Amniotic epithelial cell (primary cell): ENCODE measurements around the gene PTER.

Experiments
- DNase-seq: peaks from one replicate; pipeline ENCODE4 v3.0.0-alpha.2; 2010; ENCODE audit warnings: low read depth

Gene PTER

GRCh38 chr10:16472828-16473227, 36.0 kb downstream of the PTER start:
- DNase-seq = no peak

GRCh38 chr10:16477757-16478156, 40.9 kb downstream of the PTER start:
- DNase-seq = no peak

DNA sequence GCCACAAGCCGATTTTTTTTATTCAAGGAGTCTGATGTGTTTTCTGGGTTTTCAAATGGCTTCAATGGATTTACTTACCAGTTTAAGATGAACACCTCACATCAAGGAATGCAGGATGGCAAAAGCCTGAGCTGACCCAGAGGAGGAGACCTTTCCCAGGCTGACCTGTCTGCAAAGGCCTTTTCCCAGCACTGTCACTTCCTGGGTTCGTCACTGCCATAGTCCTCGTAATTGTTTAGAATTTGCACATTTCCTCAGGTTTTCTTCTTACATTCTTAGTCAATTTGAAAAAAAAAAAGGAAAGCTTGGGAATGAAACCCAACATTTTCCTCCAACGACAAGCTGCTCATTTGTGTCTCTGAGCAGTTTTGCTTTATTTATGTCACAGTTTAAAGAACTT, 42.0 kb downstream of the PTER start:
- DNase-seq = no peak

DNA sequence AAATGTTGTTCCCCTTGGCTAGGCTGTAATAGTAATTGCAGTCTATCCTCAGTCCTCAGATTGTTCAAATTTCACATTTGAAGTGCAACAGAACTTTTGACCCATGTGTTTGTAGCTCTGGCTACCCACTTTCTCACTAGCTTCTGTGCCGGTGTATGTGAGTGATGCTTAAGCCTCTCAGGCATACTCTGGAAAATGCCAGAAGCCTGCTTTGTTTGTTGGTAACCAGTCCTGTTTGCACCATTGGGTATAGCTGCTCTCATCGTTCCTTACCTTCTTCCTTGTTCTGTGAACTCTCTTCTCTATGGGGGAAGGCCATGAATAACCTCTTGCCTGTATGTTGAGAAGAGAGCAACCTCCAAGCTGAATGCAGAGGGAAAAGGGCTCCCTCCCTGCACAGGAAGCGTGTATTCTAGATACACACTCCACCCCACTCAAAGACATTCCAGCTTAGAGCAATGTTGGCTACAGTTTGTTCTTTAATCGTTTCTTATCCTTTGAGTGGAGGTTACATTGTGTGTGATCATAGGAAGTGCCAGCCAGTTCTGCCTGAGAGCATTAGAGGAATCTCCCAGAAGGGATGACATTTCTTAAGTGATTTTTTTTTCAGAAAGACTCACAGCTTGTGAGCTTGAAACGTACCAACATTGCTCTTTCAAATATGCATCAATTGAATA, 44.4 kb downstream of the PTER start:
- DNase-seq = no peak

- no peak for DNase-seq
These were observed 46.6 kb downstream of the PTER start for GRCh38 chr10:16483241-16483917.

- no peak for DNase-seq
These were observed 53.7 kb downstream of the PTER start for GRCh38 chr10:16490511-16490910.

- no peak for DNase-seq
These were observed 55.1 kb downstream of the PTER start for GRCh38 chr10:16491933-16492332.

GRCh38 chr10:16493884-16494536, 57.2 kb downstream of the PTER start:
- no peak for DNase-seq

GRCh38 chr10:16497911-16498310, 61.1 kb downstream of the PTER start:
- DNase-seq = no peak

GRCh38 chr10:16505161-16505560, 68.4 kb downstream of the PTER start:
- DNase-seq = peak; percentile 24

DNA sequence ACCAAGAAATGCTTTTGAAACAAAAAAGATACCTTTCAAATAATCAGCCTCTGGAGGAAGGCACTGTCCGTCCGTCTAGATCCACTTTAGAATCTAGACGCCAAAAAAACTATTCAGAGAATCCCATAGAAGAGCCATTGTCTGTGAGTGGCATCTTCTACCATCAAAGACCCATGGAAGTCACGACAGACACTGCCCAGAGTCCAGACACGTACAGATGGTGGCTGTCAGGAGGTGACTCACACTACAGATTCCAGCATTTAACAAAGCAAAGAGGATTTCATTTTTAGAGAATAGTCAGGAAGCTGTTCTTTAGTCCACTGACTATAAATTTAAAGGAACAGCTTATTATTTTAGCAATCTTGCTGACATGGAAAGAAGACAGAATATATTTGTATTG, 73.2 kb downstream of the PTER start:
- DNase-seq = no peak

DNA sequence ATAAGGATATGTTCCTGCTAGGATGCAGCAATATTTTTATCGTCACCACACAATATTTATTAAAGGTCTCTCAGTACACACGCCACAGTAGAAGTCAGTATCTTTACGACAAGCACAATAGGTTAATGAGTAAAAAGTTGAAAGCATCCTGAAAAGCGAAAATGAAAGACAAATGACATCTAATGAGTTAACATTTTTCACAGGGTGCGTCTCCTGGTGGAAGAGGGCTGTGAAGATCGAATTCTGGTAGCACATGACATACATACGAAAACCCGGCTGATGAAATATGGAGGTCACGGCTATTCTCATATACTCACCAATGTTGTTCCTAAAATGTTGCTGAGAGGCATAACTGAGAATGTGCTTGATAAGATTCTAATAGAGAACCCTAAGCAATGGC, 74.0 kb downstream of the PTER start:
- no peak for DNase-seq

- DNase-seq = no peak
These were observed 82.0 kb downstream of the PTER start for GRCh38 chr10:16518822-16519221.

DNA sequence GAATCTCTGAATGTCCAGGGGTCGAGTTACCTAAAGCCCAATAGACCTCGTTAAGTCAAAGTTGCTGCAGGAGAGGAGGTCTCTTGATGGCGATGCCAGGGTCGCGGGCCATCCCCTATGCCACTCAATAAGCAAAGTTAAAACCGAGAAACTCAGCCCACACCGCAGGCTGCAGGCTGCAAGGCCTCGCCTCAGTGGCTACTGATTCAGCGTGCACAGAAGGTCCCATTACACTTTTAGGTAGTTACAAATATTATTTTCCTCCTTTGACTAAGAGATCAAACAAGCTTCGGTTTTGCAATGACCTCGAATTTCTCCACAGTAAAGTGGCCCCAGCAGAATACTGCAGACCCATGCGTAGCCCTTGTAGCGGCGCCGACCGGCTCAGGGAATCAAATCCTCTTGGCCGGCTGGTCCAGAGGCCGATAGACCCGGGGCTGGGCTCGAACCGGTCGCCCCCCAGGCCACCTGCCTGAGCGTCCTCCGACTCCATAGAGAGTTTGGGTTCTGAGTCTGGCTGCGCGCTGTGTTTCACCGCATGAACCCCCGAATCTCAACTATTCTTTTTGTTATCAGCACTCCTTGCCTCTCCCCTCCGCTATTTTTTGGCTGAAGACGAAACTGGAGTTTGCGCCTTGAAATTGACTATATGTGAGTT, 82.6 kb downstream of the PTER start:
- no peak for DNase-seq

DNA sequence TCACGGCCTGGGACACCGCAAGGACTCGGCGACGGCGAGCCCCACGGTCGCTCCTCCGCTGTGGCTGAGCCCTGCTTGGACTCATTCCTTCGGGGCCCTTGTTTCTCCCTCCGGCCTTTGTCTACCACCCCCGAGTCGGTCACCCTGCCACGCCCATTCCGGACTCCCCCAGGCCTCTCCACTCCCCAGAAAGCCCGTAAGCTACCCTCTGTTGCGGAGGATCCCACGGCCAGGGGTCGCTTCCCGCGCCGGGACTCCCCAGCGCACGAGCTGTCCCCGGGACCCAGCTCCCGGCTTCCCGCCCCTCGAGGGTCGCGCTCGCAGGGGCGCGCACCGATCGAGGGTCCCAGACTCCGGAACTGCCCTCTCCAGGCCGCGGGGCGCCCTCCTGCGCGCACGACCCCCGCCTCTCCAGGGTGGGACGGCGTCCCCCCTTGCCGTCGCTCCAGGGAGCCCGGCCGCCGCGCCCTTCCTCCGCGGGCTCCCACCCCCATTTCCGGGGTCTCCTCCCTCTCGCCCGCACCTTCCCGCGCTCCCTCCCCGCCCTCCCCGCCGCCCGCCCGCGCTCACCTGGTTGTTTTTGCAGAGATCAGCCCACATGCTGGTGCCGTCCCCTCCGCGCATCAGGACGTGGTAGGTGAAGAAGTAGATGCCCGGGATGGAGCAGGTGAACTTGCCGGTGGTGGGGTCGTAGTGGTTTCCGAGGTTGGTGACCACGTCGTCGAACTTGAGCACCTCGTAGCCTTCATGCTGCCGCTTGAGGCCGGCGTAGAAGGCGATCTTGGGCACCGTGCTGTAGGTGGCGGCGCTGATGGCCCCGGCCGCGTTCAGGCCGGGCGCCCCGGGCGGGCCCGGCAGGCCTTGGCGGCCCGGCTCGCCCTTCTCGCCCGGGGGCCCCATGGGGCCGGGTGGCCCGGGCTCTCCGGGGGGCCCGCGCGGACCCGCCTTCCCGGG, 83.4 kb downstream of the PTER start:
- DNase-seq = no peak

GRCh38 chr10:16520900-16521299, 84.1 kb downstream of the PTER start:
- peak; percentile 12 for DNase-seq

- DNase-seq = peak; percentile 30
These were observed 84.7 kb downstream of the PTER start, which contains the start of gene C1QL3 for GRCh38 chr10:16521311-16522016. Gene C1QL3, minus strand, starts transcription at chr10:16521879. Its CDS starts 814 bp downstream, at chr10:16521065.

DNA sequence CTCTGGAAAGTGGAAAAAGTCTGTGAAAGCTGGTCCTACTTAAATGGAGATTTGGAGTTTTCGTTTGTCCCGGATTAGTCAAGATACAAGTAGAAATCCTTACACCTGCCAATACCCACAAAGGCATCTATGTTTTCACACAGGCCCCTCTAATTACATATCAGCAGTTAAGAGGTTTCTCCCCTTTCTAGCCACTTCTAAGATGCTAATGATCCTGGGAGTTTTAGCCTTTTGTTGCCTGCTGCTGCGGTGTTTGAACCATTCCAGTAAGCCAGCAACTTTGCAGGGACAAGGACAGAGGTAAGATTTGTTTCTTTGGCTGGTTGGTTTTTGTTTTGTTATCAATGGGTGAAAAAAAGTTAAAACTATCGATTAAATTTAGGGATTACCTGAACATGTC, 90.6 kb downstream of the PTER start:
- DNase-seq = no peak

- DNase-seq = no peak
These were observed 93.0 kb downstream of the PTER start for GRCh38 chr10:16529853-16530252.

- no peak for DNase-seq
These were observed 99.3 kb downstream of the PTER start for GRCh38 chr10:16536155-16536554.

DNA sequence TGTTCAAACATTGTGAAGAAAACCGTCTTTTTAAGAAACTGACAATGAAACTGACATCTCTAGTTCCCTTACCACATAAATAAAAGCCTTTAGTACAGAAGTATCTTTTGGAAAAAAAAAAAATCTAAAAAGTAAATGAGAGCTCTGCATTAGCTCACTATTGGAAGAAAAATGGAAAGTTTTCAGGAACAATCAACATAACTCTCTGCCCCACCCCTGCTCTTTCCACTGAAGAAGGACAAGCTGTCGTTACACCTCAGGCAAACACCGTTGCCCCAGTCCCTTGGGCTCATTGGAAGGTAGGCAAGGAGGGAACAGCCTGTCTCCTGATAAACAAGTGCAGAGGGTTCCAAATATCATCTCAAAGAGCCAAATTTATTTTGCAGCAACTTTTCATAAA, 107.3 kb downstream of the PTER start:
- DNase-seq = no peak
